K562 (cell line): ENCODE results near the gene DARS2. TPM values are rescaled to one million over a fixed set of nuclear protein-coding genes. Genes with fewer than 3 reads are reported as not detected.

ENCODE experiments used
- ASH1L ChIP-seq: fragments of 450-650 bp; IDR thresholded peaks from 2 replicates; pipeline ENCODE4 v1.6.1; 2018; ENCODE audit warnings: borderline replicate concordance, mild to moderate bottlenecking, low read depth; ENCODE audit not compliant: partially characterized antibody
- BMI1 ChIP-seq: fragments of 150-350 bp; IDR thresholded peaks from 2 replicates; pipeline ENCODE4 v1.6.1; 2014; ENCODE audit warnings: low read length
- CUX1 ChIP-seq: fragments of 200-800 bp; sonication (Bioruptor generic); IDR thresholded peaks from 2 replicates; pipeline ENCODE4 v1.6.1; 2016; ENCODE audit warnings: missing genetic modification characterization, missing compliant biosample characterization
- EHMT2 ChIP-seq: fragments of 450-650 bp; IDR thresholded peaks from 2 replicates; pipeline ENCODE4 v1.6.1; 2018; ENCODE audit warnings: antibody characterized with exemption
- FOXA1 ChIP-seq: fragments of 450-650 bp; IDR thresholded peaks from 2 replicates; pipeline ENCODE4 v1.6.1; 2016; ENCODE audit warnings: mild to moderate bottlenecking, borderline replicate concordance
- FOXM1 ChIP-seq, 2 experiments: fragments of 450-650 bp in 1 of 2; sonication (generic) in 1 of 2; formaldehyde crosslinking in 1 of 2; IDR thresholded peaks; 2 replicates each; pipeline versions ENCODE4 v1.6.1 to v1.9.0; 2017 to 2022; ENCODE audit warnings: low read depth in 2 of 2, mild to moderate bottlenecking in 2 of 2, missing genetic modification reagents in 1 of 2, moderate library complexity in 1 of 2
- GATAD2B ChIP-seq: fragments of 450-650 bp; IDR thresholded peaks from 2 replicates; pipeline ENCODE4 v1.6.1; 2017; ENCODE audit warnings: mild to moderate bottlenecking, borderline replicate concordance
- HNRNPH1 ChIP-seq: fragments of 200-400 bp; formaldehyde crosslinking; optimal IDR thresholded peaks from 2 replicates; pipeline ENCODE3; 2017; ENCODE audit warnings: low read depth, mild to moderate bottlenecking, low read length, moderate library complexity
- HNRNPK ChIP-seq: fragments of 200-400 bp; formaldehyde crosslinking; IDR thresholded peaks from one replicate; pipeline ENCODE4 v1.6.1; 2018; ENCODE audit warnings: mild to moderate bottlenecking, low read depth, low read length; ENCODE audit not compliant: poor library complexity, severe bottlenecking
- KAT2B ChIP-seq: IDR thresholded peaks from one replicate; pipeline ENCODE4 v1.6.1; 2012; ENCODE audit warnings: low read depth, mild to moderate bottlenecking, control low read depth, inconsistent platforms, low read length, moderate library complexity
- KLF6 ChIP-seq: fragments of 250-450 bp; sonication (Bioruptor Pico); IDR thresholded peaks from 2 replicates; pipeline ENCODE4 v1.4.0; 2020; ENCODE audit warnings: mild to moderate bottlenecking, moderate library complexity, borderline replicate concordance
- MCM5 ChIP-seq: fragments of 450-650 bp; IDR thresholded peaks from 2 replicates; pipeline ENCODE4 v1.6.1; 2016; ENCODE audit warnings: low read depth
- MEF2D ChIP-seq: conservative IDR thresholded peaks from 2 replicates; pipeline ENCODE4 v1.6.1; 2016; ENCODE audit warnings: low read depth, missing genetic modification characterization, missing compliant biosample characterization
- MYBL2 ChIP-seq, 2 experiments: fragments of 450-650 bp in 1 of 2; sonication (generic) in 1 of 2; formaldehyde crosslinking in 1 of 2; IDR thresholded peaks; 2 replicates each; pipeline versions ENCODE4 v1.6.1 to v1.8.1; 2017 to 2022; ENCODE audit warnings: borderline replicate concordance in 1 of 2, inconsistent platforms in 1 of 2, low read depth in 1 of 2, mild to moderate bottlenecking in 1 of 2, missing genetic modification reagents in 1 of 2, moderate library complexity in 1 of 2
- NCOA6 ChIP-seq: fragments of 450-650 bp; IDR thresholded peaks from 2 replicates; pipeline ENCODE4 v1.6.1; 2017; ENCODE audit warnings: mild to moderate bottlenecking
- NUFIP1 ChIP-seq: fragments of 450-650 bp; IDR thresholded peaks from 2 replicates; pipeline ENCODE4 v1.6.1; 2018; ENCODE audit not compliant: partially characterized antibody
- POLR2A ChIP-seq: fragments of 450-650 bp; conservative IDR thresholded peaks from 2 replicates; pipeline ENCODE4 v1.6.1; 2016
- PPARD ChIP-seq: fragments of 250-450 bp; sonication (Bioruptor Pico); IDR thresholded peaks from 2 replicates; pipeline ENCODE4 v1.8.0; 2022; ENCODE audit warnings: inconsistent platforms, mild to moderate bottlenecking, moderate library complexity
- TAF7 ChIP-seq: fragments of 450-650 bp; IDR thresholded peaks from 2 replicates; pipeline ENCODE4 v1.6.1; 2016; ENCODE audit warnings: missing genetic modification characterization, missing compliant biosample characterization
- TCF7L2 ChIP-seq: fragments of 150-350 bp; IDR thresholded peaks from 2 replicates; pipeline ENCODE4 v1.6.1; 2016; ENCODE audit warnings: low read depth, mild to moderate bottlenecking, low read length, moderate library complexity
- ZEB2 ChIP-seq: fragments of 450-650 bp; IDR thresholded peaks from 2 replicates; pipeline ENCODE4 v1.6.1; 2016
- ZFP36 ChIP-seq: fragments of 150-350 bp; IDR thresholded peaks from 2 replicates; pipeline ENCODE4 v1.6.1; 2018; ENCODE audit warnings: low read length, low read depth; ENCODE audit not compliant: partially characterized antibody
- ZNF12 ChIP-seq: sonication (generic); formaldehyde crosslinking; IDR thresholded peaks from 2 replicates; pipeline ENCODE4 v1.4.0; 2020; ENCODE audit warnings: mild to moderate bottlenecking, missing genetic modification reagents
- ZNF507 ChIP-seq: conservative IDR thresholded peaks from 2 replicates; pipeline ENCODE4 v1.6.1; 2017; ENCODE audit warnings: missing genetic modification characterization, missing compliant biosample characterization
- polyA plus RNA-seq, 8 experiments: library from polyadenylated mRNA; depleted of rRNA in 4 of 8; stranded (reverse) in 5 of 8; unstranded in 3 of 8; fragments of >200 nt; fragmentation: Nextera tagmentation in 2 of 8; fragmentation: Illumina TruSeq in 1 of 8; extraction: Ambion mirVana in 2 of 8; extraction: Trizol in 1 of 8; gene quantifications; 2 replicates each; pipeline versions ENCODE4 v1.2.1 to v1.2.3, GENCODE V29; 2011 to 2014; ENCODE audit warnings: inconsistent platforms in 1 of 8, missing spikeins in 1 of 8
- total RNA-seq, 7 experiments: library from RNA; depleted of rRNA in 6 of 7; stranded (reverse); fragments of >200 nt in 6 of 7; fragmentation: Illumina TruSeq in 2 of 7; extraction: Trizol in 2 of 7; gene quantifications; 2 replicates each; pipeline versions ENCODE4 v1.2.1 to v1.2.3, GENCODE V29; 2011 to 2021; ENCODE audit warnings: low replicate concordance in 1 of 7
- TF ChIP-seq, protein P1 (sequence below): fragments of 250-450 bp; sonication (Bioruptor Pico); IDR thresholded peaks from 2 replicates; pipeline ENCODE4 v1.8.0; 2022; ENCODE audit warnings: inconsistent platforms, mild to moderate bottlenecking, moderate library complexity, borderline replicate concordance

Gene DARS2
- total and polyA plus RNA-seq, 9 of the 15 experiments (the other 6 are each of a cell fraction or from before 2014, with no cell fraction given), result 36.4 to 96.7 (median 68.6) TPM

GRCh38 chr1:173867753-173868265 is 43.3 kb downstream of the DARS2 start, which contains the start of gene GAS5 (continued):
- TF ChIP-seq FOXA1, result no peak
- TF ChIP-seq POLR2A, result peak; percentile 100
- peak; percentile 100 for TF ChIP-seq TAF7 (tag)
- TF ChIP-seq ZNF507 (tag), result no peak
- TF ChIP-seq KAT2B, result no peak
- TF ChIP-seq TCF7L2, result no peak
- TF ChIP-seq HNRNPH1, result no peak
- TF ChIP-seq ZFP36, result no peak
- TF ChIP-seq GATAD2B, result no peak; the same call in 1 of the 2 replicates
- no peak for TF ChIP-seq CUX1 (CRISPR knock-in tag)
- TF ChIP-seq MCM5, result no peak
- TF ChIP-seq, protein P1, sequence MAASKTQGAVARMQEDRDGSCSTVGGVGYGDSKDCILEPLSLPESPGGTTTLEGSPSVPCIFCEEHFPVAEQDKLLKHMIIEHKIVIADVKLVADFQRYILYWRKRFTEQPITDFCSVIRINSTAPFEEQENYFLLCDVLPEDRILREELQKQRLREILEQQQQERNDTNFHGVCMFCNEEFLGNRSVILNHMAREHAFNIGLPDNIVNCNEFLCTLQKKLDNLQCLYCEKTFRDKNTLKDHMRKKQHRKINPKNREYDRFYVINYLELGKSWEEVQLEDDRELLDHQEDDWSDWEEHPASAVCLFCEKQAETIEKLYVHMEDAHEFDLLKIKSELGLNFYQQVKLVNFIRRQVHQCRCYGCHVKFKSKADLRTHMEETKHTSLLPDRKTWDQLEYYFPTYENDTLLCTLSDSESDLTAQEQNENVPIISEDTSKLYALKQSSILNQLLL (CRISPR knock-in tag), result no peak
- TF ChIP-seq MEF2D, result peak; percentile 71; the same call in 1 of the 2 replicates
- TF ChIP-seq ASH1L, result no peak
- no peak for TF ChIP-seq NUFIP1
- TF ChIP-seq EHMT2, result 0 out of 2 replicates have a peak, but pooled peaks have one; percentile 7
- no peak for TF ChIP-seq FOXM1 (IDR thresholded peaks at IDR 0.05; ENCODE audit: low read depth)
- TF ChIP-seq FOXM1 (CRISPR knock-in tag; IDR thresholded peaks at IDR 0.05; ENCODE audit: low read depth), result no peak; the same call in 1 of the 2 replicates
- peak; percentile 80; the same call in 1 of the 2 replicates for TF ChIP-seq ZNF12 (CRISPR knock-in tag)
- no peak for TF ChIP-seq HNRNPK
- no peak for TF ChIP-seq PPARD (CRISPR knock-in tag)
- no peak for TF ChIP-seq BMI1
- peak; percentile 61; the same call in 1 of the 2 replicates for TF ChIP-seq NCOA6
- no peak for TF ChIP-seq KLF6
- TF ChIP-seq ZEB2, result no peak
- no peak for TF ChIP-seq MYBL2 (IDR thresholded peaks at IDR 0.05; ENCODE audit: low read depth)
- no peak for TF ChIP-seq MYBL2 (CRISPR knock-in tag; IDR thresholded peaks at IDR 0.05; ENCODE audit: borderline replicate concordance)
